Measurements from ENCODE around the gene SCAF1. TPM values are rescaled to one million over a fixed set of nuclear protein-coding genes. Genes with fewer than 3 reads are reported as not detected.
A peak's percentile ranks its signal among the peaks of the same experiment; 100 is the strongest.

Gene SCAF1
- total and polyA plus RNA-seq, 2 of the 13 experiments (the other 11 are each of a cell fraction or from before 2014, with no cell fraction given), result 3.3 to 6.1 TPM

- no peak for TF ChIP-seq ZBTB40 (IDR thresholded peaks at IDR 0.05)
- no peak for TF ChIP-seq ZBTB40 (CRISPR knock-in tag; IDR thresholded peaks at IDR 0.05)
- TF ChIP-seq IRF1 (CRISPR knock-in tag; IDR thresholded peaks at IDR 0.05; ENCODE audit: low read depth), result no peak
- no peak for TF ChIP-seq ZHX1 (CRISPR knock-in tag; IDR thresholded peaks at IDR 0.05; ENCODE audit: low read depth)
- no peak for TF ChIP-seq ZBTB14 (CRISPR knock-in tag; IDR thresholded peaks at IDR 0.05)
- peak; percentile 44; the same call in 1 of the 2 replicates for TF ChIP-seq ZFX (CRISPR knock-in tag; IDR thresholded peaks at IDR 0.05; ENCODE audit: low read depth)
- no peak for TF ChIP-seq ZFAT (CRISPR knock-in tag; conservative IDR thresholded peaks at IDR 0.05)
- no peak for TF ChIP-seq MZF1 (CRISPR knock-in tag; IDR thresholded peaks at IDR 0.05; ENCODE audit: borderline replicate concordance)
- no peak for TF ChIP-seq ZNF564 (CRISPR knock-in tag; IDR thresholded peaks at IDR 0.05)
- no peak for TF ChIP-seq SP140L (CRISPR knock-in tag; IDR thresholded peaks at IDR 0.05; ENCODE audit: borderline replicate concordance)
Measured at GRCh38 chr19:49680421-49681351, 38.7 kb downstream of the SCAF1 start (continued).

Data from HepG2 (cell line).